CD1c-positive myeloid dendritic cell (primary cell): ENCODE data around the gene POLA2.
"Not testable (repeated sequence)": the region's sequence is repeated elsewhere in the genome, so short reads cannot be mapped to it uniquely, and the experiment has no call there.

Experiments used
- DNase-seq: peaks from one replicate; pipeline ENCODE4 v3.0.0-alpha.2; 2016; ENCODE audit errors: extremely low spot score

POLA2 gene

GRCh38 chr11:65330544-65330943 is 68.8 kb downstream of the POLA2 start:
- DNase-seq, result no peak

GRCh38 chr11:65332591-65332990 is 70.8 kb downstream of the POLA2 start:
- not testable (repeated sequence) for DNase-seq

DNA sequence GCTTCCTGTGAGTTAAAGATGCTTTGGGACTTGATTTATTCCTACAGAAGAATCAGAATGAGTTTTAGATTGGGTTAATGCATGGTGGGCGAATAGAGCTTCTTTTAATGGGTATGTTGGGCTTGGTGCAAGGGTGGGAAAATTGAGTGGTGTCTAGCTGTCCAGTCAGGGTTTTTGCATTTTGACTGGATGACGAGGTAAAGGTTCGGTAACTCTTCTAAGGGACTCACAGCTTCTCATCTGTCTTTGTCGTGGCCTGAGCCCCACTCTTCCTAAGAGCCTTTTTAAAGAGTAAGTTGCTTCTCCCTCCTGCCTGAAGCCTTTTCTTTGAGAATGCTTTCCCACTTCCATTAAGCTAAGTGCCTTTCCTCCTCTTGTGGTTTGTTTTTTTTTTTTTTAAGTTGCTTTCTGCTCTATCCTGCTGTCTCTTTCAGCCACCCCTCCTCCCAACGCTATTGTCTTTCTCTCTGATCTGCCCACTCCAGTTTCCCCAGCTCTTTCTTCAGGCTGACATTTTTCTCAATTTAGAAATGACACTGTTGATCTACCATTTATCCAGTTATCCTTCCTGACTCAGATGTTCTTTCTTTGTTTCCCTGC is 73.0 kb downstream of the POLA2 start:
- DNase-seq, result no peak

- no peak for DNase-seq
Measured at GRCh38 chr11:65338676-65339075, 76.9 kb downstream of the POLA2 start.

DNA sequence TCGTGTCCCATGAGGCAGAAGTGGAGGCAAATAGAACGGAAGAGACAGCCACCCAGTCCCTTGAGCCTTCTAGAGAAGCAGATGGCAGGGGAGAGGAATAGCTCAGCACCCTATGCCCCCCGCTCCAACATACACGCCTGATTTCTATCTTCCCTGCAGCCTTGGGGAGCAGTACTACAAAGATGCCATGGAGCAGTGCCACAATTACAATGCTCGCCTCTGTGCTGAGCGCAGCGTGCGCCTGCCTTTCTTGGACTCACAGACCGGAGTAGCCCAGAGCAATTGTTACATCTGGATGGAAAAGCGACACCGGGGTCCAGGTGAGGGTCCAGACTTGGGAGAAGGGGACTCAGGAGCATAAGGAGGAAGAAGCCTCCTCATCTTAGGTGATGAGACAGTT is 78.5 kb downstream of the POLA2 start:
- DNase-seq, result no peak

DNA sequence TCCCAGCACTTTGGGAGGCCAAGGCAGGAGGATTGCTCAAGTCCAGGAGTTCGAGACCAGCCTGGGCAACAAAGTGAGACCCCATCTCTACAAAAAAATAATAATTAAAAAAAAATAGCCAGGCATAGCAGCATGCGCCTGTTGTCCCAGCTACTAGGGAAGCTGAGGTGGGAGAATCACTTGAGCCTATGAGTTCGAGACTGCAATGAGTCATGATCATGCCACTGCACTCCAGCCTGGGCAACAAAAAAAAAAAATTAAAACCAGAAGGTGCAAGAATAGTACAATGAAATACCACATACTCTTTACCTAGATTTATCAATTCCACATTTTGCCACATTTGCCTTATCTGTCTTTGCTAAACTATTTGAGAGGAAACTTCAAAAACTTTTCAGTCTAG is 80.1 kb downstream of the POLA2 start:
- no peak for DNase-seq
